Stimulated activated CD8-positive, alpha-beta memory T cell treated with anti-CD3 and anti-CD28 coated beads, Interleukin-7, amount 100 ng/mL, for 24 hours (primary cell): Measurements from ENCODE around the gene PMF1.
"Not testable (repeated sequence)": the region's sequence is repeated elsewhere in the genome, so short reads cannot be mapped to it uniquely, and the experiment has no call there.

Source experiments
- DNase-seq: peaks from one replicate; pipeline ENCODE4 v3.0.0-alpha.2; 2020; ENCODE audit warnings: low read depth

The PMF1 gene, protein sequence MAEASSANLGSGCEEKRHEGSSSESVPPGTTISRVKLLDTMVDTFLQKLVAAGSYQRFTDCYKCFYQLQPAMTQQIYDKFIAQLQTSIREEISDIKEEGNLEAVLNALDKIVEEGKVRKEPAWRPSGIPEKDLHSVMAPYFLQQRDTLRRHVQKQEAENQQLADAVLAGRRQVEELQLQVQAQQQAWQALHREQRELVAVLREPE

DNA sequence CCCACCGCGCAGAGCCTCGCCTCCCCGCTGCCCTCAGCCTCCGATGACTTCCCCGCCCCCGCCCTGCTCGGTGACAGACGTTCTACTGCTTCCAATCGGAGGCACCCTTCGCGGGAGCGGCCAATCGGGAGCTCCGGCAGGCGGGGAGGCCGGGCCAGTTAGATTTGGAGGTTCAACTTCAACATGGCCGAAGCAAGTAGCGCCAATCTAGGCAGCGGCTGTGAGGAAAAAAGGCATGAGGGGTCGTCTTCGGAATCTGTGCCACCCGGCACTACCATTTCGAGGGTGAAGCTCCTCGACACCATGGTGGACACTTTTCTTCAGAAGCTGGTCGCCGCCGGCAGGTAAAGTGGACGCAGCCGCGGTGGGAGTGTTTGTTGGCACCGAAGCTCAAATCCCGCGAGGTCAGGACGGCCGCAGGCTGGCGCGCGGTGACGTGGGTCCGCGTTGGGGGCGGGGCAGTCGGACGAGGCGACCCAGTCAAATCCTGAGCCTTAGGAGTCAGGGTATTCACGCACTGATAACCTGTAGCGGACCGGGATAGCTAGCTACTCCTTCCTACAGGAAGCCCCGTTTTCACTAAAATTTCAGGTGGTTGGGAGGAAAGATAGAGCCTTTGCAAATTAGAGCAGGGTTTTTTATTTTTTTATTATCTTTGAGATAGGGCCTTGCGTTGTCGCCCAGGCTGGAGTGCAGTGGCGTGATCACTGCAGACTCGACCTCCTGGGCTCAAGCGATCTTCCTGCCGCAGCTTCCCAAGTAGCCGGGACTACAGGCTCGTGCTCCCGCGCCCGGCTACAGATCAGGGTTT is at the start of gene PMF1:
PMF1 (plus strand) TSS at position 175 of the 811 bp plus-strand sequence; CDS start at position 184, 9 bp downstream.
- DNase-seq = peak; percentile 95

DNA sequence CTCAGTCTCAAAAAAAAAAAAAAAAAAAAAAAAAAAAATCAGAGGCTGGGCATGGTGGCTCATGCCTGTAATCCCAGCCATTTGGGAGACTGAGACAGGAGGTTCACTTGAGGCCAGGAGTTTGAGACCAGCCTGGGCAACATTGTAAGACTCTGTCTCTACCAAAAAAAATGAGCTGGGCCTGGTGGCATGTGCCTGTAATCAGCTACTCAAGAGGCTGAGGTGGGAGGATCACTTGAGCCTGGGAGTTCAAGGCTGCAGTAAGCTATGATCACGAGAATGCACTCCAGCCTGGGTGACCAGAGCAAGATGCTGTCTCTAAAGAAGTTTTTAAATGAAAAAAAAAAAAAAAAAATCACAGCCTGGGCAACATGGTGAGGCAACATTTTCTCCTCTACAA is 49.1 kb upstream of the PMF1 start:
- DNase-seq = no peak

DNA sequence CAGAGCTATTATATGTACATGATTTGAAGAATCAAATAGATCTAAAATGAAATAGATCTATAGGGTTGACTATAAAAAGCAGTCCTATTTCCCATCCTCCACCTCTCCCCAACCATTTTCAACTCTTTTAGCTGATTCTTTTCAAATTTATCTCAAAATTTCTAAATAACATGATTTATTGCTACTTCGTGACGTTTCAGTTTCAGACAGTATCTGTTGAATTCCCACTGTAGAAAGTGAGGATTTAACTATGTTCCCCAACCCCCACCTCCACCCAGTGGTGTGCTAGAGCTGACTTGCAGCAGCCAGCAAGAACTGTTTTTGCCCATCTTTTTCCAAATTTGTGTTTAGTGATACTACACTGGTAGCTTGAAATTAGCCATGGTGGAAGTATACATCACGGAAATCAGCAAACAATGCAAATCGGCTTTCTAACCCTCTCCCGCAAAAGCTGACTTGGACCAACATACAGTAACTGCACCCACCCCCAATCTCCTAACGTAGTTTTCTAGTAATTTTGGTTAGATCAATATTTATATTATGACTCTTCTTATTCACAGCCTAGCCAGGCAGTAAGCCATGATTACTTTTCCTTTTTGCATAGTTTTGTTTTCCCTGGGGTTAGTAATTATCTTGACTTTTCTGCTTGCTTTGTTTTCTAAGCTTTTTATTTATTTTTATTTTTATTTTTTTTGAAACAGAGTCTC is 48.5 kb upstream of the PMF1 start:
- no peak for DNase-seq

- no peak for DNase-seq
Measured at GRCh38 chr1:156165083-156165482, 47.7 kb upstream of the PMF1 start.

DNA sequence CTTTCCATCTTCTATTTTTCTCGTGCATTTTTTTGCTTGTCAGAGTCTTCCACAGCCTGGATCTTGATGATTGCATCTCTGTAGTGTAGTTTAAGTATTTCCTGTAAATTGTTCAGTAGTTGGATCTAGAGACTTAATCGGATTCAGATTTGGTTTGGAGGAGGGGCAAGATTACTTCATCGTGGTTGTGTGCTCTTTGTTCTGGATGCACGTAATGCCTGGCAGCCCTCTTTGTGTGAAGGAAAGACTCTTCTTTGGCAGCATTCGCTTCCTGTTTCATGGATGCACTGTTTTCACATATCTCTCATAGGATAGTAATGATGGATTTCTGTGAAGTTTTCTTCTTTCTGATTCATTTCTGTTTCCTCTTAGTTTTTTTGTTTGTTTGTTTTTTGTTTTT is 45.3 kb upstream of the PMF1 start:
- DNase-seq = no peak

DNA sequence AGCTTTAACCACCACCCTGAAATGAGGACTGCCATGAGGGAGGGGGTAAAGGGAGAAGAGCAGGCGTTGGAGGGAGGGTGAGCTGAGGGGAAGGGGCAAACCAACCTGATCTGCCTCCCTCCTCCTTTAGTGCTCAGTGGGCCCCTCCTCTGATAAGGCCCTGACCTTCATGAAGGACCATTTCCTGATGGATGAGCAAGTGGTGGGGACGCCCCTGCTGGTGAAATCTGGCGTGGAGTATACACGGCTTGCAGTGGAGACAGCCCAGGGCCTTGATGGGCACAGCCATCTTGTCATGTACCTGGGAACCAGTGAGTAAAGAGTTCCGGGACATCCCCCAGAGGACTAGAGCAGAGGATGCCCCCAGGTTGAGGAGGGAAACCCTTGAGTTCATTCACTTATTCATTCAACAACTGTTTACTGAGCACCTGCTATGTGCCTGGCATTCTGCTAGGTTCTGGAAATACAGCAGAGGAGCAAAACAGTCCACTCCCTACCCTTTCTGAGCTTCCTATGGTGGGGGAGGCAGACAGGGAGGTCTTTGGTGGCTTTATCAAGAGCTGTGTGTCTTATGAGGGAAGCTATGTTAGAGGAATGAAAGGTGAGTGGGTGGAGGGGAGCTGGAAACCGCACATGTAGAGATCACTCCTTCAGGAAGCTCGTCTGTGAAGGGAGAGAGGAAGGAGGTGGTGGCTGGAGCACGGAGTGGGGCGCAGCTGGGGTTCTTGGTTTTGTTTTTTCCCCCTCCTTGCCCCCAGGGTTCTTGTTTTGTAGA is 39.9 kb upstream of the PMF1 start:
- DNase-seq = no peak

GRCh38 chr1:156176610-156177210 is 36.1 kb upstream of the PMF1 start:
- DNase-seq = no peak

DNA sequence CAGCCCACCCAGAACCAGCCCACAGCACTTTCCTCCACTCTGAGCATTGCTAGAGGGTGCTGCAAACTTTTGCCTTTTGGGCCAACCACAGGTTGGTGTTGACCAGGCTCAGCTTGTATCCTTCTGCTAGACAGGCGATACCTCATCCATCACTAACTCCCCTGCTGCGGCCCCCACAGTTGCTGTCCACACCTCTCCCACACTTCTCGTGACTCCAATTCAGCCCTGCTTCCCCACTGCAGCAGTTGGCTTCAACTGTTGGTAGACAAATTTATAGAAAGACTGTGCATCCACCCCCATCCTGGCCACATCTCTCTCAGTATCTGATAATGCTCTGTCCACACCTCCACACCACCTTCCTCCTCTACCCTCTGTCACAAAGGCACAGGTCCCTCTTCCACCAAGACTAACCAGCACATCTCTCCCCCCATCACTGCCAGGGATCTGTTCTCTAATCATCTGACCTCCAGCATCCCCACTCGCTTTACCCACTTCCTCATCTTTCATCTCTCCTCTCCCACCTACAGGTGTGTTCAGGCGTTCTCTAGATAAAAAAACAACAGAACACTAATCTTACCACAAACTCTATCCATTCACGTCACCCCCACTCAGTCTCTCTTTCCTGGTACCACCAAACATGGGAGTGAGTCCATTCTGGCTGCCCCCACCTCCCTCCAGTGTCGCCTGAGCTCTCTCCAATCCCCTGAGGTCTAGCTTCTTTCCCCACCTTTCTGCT is 34.7 kb upstream of the PMF1 start:
- DNase-seq = no peak

GRCh38 chr1:156180471-156180870 is 32.3 kb upstream of the PMF1 start:
- DNase-seq = no peak

GRCh38 chr1:156181391-156181924 is 31.3 kb upstream of the PMF1 start:
- not testable (repeated sequence) for DNase-seq

GRCh38 chr1:156182010-156182779 is 30.6 kb upstream of the PMF1 start:
- not testable (repeated sequence) for DNase-seq

DNA sequence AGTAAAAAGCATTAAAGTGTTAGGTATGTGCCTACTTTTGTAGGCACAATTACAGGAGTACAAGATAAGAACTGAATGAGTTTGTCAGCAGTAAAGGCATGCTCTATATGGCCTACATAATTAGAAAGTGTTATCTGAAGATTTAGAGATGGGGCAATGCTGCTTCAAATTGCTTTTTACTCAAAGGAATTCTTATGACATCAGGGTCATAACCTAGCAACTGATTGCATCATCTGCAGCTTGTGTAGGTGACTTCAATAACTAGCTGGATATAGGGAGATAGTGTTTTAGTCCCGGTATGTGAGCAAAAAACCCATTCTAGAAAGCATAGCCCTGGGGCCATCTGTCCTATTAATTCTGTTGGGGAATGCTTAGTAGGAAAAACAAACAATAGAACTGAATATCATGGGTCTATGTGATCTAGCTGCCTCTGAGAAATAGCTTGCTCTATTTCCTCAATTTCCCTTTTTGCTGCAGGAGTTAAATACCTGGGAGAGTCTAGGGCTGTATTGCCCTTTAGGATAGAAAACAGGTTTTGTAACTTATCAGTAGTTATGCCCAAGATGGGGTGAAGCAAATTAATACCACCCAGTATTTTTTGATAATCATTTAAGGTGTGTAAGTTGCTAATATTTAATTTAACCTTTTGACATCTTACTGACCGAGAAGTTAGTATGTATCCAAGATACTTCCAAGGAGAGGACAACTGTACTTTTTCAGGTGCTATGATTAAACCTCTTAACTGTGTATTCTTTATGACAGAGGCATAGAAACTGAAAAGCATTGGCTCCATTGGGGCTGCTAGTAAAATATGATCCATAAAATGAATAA is 26.2 kb upstream of the PMF1 start:
- DNase-seq = not testable (repeated sequence)

DNA sequence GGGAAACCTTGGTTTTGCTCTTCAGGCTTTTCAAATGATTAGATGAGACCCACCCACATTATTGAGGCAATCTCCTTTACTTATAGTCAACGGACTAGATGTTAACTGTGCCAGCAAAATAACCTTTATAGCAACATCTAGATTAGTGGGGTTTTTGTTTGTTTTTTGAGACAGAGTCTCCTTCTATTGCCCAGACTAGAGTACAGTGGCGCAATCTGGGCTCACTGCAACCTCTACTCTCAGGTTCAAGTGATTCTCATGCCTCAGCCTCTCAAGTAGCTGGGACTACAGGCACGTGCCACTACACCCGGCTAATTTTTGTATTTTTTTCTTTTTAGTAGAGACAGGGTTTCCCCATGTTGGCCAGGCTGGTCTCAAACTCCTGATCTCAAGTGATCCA is 22.5 kb upstream of the PMF1 start:
- DNase-seq = not testable (repeated sequence)

GRCh38 chr1:156191292-156191964 is 21.4 kb upstream of the PMF1 start:
- DNase-seq = no peak

- no peak for DNase-seq
Measured at GRCh38 chr1:156193208-156193487, 19.7 kb upstream of the PMF1 start.

- DNase-seq = peak; percentile 87
Measured at GRCh38 chr1:156193488-156194299, 19.1 kb upstream of the PMF1 start, which contains the start of gene SLC25A44. Gene SLC25A44 (plus strand): TSS chr1:156194104. CDS start chr1:156199848, 5,744 bp downstream.

DNA sequence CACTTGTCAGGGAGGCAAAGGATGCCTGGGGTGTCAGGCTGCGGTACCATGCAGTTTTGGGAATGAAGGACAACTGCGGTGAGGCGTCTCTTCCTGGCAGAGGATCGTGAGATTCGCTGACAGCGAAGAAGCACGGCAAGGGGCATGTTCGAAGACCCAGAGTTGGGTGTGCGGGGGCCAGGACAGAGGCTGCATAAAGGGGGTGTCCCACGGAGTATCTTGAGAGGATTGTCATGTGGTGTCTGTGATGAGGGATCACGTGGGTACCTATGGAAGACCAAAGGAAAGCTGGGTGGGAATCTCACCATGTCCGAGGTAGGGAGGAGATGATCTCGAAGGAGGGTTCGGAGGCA is 18.5 kb upstream of the PMF1 start:
- DNase-seq = no peak

DNA sequence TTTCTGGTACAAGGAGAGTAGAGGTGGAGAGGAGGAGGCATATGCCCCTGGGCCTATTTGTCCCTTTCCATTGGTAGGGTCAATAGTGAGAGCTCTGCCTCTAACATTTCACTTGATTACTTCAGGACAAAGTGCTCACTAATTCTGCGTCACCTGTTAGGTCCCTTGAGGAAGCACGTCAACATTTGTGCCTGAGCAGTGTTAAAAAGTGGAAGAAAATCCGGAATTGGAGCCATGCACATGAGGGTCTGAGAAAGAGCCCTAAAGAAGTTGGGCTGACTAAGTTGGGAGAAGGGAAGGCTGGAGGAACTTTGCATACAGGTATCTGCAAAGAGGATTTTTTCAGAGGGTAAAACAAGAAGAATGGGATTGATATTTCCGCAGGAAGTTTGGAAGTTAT is 17.0 kb upstream of the PMF1 start:
- no peak for DNase-seq
